GM18498 (cell line): Measurements from ENCODE around the gene BCAS3.
"Not testable (repeated sequence)": the region's sequence is repeated elsewhere in the genome, so short reads cannot be mapped to it uniquely, and the experiment has no call there.

Experiments
- ATAC-seq: cut with Tn5 transposase; IDR thresholded peaks from one replicate; pipeline ENCODE4 v1.9.1; 2021; ENCODE audit warnings: mild to moderate bottlenecking, moderate library complexity; ENCODE audit not compliant: unreplicated experiment

Gene BCAS3

DNA sequence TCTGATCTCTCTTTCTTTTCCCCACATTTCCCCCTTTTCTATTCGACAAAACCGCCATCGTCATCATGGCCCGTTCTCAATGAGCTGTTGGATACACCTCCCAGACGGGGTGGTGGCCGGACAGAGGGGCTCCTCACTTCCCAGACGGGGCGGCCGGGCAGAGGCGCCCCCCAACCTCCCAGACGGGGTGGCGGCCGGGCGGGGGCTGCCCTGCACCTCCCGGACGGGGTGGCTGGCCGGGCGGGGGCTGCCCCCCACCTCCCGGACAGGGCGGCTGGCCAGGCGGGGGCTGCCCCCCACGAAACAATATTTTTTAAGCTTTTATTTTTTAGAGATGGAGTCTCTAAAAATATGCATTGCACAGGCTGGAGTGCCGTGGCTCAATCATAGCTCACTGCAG, 299.2 kb downstream of the BCAS3 start:
- ATAC-seq: not testable (repeated sequence)

DNA sequence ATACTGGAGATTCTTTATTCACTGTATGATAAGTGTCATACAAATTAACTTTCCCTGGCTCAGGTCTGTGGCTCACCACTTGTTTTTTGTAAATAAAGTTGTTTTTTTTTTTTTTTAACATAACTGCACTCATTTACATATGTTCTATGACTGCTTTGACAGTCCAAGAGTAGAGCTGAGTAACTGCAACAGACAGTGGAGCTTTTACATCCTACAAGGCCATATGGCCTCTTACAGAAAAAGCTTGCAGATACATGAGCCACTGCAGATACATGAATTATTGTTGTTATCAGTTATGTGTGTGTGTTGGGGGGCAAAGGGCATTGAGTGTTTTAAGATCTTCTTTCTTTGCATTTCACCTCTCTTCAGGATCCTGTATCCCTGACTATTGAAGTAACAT, 311.7 kb downstream of the BCAS3 start:
- no peak for ATAC-seq

- ATAC-seq: no peak
These were observed 312.2 kb downstream of the BCAS3 start for GRCh38 chr17:60989846-60990245.

DNA sequence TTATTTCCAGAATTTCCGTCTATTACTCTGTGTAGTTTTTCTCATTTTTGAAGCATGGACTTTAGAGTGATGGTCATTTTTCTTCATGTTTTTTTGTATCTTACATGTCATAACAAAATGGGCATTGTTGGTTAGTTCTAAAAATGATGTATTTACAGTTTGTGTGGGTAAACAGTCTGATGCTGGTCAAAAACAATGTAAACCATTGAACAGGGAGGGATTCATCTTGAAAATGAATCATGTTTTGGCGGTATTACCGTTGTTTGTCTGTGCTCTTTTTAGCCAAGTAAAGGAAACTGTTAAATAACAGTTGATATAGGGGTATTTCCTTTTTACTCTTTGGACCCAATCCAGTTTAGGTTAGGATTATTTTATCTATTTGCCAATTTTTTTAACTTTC, 315.8 kb downstream of the BCAS3 start:
- no peak for ATAC-seq

- ATAC-seq: no peak
These were observed 318.0 kb downstream of the BCAS3 start for GRCh38 chr17:60995680-60996079.

GRCh38 chr17:61000911-61001310, 323.3 kb downstream of the BCAS3 start:
- ATAC-seq: no peak

GRCh38 chr17:61002316-61002736, 324.7 kb downstream of the BCAS3 start:
- ATAC-seq: no peak

- no peak for ATAC-seq
These were observed 327.7 kb downstream of the BCAS3 start for GRCh38 chr17:61005358-61005757.

DNA sequence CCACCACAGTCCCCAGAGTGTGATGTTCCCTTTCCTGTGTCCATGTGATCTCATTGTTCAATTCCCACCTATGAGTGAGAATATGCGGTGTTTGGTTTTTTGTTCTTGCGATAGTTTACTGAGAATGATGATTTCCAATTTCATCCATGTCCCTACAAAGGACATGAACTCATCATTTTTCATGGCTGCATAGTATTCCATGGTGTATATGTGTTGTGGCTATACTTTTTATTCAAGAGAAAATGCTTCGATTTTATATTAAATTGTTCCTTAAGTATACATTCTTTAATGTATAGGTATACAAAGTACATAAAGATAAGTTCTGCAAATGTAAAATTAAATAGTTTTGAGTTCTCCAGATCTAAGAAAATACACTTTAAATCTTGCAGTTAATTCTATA, 328.3 kb downstream of the BCAS3 start:
- not testable (repeated sequence) for ATAC-seq

DNA sequence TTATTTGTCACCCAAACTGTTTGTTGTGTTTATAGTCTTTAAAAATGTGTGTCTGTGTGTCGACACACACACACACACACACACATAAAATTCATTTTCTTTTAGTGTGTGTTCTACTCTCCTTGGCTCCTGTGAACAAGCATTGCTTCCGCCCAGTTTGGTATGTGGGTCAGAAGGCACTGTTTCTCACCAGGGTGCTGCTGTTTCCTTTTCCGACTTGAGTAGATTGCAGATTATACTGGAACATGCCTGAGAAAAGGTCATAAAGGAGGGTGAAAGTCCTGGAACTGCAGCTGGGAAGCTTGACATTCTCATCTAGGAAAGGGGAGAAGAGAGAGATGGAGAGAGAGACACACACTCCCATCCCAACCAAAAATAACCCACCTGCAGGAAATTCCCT, 330.3 kb downstream of the BCAS3 start:
- no peak for ATAC-seq

DNA sequence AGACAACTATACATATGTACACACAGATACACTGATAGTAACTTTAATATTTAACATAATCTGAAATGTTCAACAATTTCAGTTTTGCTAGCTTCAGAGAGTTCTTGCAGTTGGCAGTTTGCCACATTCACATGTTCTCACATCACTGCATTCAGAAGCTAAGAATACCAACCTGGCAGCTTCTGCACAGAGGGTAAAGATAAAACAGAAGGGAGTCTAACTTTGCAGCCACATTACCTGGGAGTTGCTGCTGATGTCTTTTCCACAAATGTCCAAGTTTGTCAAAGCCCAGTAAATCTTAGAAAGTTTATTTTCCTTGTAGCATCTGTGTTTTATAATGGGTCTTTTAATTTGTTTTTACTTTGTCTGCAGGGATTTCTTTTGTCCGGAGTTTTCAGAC, 332.0 kb downstream of the BCAS3 start:
- peak; percentile 60 for ATAC-seq

DNA sequence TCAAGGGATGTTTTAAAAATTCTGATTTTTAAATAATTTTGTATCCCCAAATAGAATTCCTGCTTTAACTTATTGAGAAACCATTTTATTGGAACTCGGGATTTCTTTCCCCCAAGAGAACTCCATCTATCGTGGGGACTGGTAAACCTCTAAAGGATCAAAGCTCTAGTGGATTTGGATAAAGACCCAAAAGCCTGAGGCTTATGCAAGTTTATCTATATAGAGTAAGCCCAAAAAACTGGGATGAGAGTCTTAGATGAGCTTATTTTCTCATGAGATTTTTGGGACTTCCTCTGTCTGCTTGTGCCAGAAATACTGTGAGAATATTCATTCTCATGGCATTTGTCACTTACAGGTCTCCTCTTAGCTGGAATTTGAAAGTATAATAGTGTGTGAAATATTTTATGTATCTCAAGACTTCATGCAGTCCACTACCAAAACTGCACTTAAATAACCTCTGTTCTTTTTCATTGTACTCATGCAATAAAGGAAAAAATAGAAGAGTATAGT, 333.1 kb downstream of the BCAS3 start:
- no peak for ATAC-seq

DNA sequence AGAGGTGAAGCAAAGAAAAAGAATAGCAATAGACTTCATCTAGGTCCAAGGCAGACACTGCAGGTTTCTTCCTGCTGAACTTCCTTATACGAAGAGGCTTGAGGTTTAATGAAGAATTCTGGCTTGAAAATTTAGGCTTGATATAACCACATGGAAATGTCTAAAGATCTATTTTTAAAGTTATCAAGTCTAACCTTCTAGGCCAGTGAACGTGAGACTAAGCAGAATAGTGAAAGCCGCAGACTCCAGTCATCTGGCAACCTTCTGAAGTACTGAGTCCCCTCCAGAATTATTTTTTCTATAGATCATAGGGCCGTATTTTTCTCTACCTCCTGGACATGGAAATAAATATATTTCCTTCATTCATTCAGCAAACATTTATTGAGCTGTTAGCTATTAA, 333.6 kb downstream of the BCAS3 start:
- ATAC-seq: no peak

- ATAC-seq: no peak
These were observed 338.3 kb downstream of the BCAS3 start for GRCh38 chr17:61015966-61016365.

- ATAC-seq: no peak
These were observed 339.8 kb downstream of the BCAS3 start for GRCh38 chr17:61017317-61018006.

GRCh38 chr17:61018938-61019337, 341.3 kb downstream of the BCAS3 start:
- ATAC-seq: no peak

- no peak for ATAC-seq
These were observed 346.3 kb downstream of the BCAS3 start for GRCh38 chr17:61023996-61024395.

DNA sequence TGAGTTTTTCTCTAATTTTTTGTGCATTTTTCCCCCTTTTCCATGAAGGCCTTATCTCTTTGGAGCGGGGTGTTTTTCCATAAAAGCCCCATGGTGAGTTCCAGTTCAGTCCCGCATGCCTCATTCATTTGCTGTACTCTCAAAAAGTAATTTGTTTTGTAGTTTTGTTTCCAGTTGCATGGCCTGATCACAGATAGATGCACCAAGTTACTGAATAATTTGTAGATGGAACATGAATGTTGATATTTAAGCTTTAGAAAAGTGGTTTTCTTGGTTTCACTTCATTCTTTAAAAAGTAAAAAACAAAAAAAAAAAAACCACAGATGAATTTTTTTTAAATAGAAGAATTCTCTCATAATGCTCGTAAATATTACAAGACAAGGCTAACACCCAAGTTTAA, 349.2 kb downstream of the BCAS3 start:
- ATAC-seq: no peak

GRCh38 chr17:61029181-61029580, 351.5 kb downstream of the BCAS3 start:
- no peak for ATAC-seq

- no peak for ATAC-seq
These were observed 363.0 kb downstream of the BCAS3 start for GRCh38 chr17:61040666-61041065.

GRCh38 chr17:61042348-61042747, 364.7 kb downstream of the BCAS3 start:
- not testable (repeated sequence) for ATAC-seq

GRCh38 chr17:61047515-61047914, 369.9 kb downstream of the BCAS3 start:
- ATAC-seq: no peak
